Measurements from ENCODE around the gene CFAP100. TPM values are rescaled to one million over a fixed set of nuclear protein-coding genes. Genes with fewer than 3 reads are reported as not detected.

The CFAP100 gene
- total and polyA plus RNA-seq, 10 of the 15 experiments (the other 5 are each of a cell fraction or from before 2014, with no cell fraction given), result 0.04 to 0.27 TPM; not detected in 8

GRCh38 chr3:126392246-126392645 lies 2.5 kb upstream of the CFAP100 start:
- ChIA-PET RAD21 (ENCODE audit: unreplicated experiment) (interaction anchor here (1.0 to 1.4 kb wide), 2 partner anchors 83 to 258 kb away, joined by 3 to 4 read pairs; partner anchors contain the start of gene ZXDC), POLR2A (no interaction called here), CTCF (interaction anchor here (0.9 to 2.1 kb wide), 5 partner anchors 26 to 259 kb away, joined by 3 to 4 read pairs (median 4); no protein-coding TSS in a partner anchor), SMC1A (ENCODE audit: uncharacterized antibody, unreplicated experiment) (interaction anchor here (0.8 kb wide), 1 partner anchor 83 kb away, joined by 3 read pairs; the partner anchor contains the start of gene ZXDC)
- no peaks in the 10 kb centered on the region for H3K36me3 ChIP-seq (ENCODE audit: control insufficient read depth in 2 of 2, insufficient read depth in 2 of 2, low read length in 1 of 2)
- H3K27ac ChIP-seq (ENCODE audit: control insufficient read depth, insufficient read depth), result no peak overlapping the region
- FAIRE-seq (no peak), DNase-seq (ENCODE audit: low read depth, low spot score) (no peak), ATAC-seq (no peak)
- no peak overlapping the region for H2AFZ ChIP-seq (ENCODE audit: control insufficient read depth, low read depth, low read length)
- H3K9ac ChIP-seq (ENCODE audit: control insufficient read depth, insufficient read depth, low read length), result no peak overlapping the region
- intact Hi-C loops (cut with micrococcal nuclease; ENCODE audit: unreplicated experiment) (no loop called here), in situ Hi-C loops (cut with MboI) (loop anchor here (10.0 to 25.0 kb wide), 2 partner anchors 105 to 257 kb away; no protein-coding TSS in a partner anchor)
- no TSS peak for BruUV-seq (replicated peaks)
- H4K20me1 ChIP-seq (ENCODE audit: control insufficient read depth, insufficient read depth), result no peaks in the 10 kb centered on the region
- peaks cover 13% of the 10 kb centered on the region for H3K4me1 ChIP-seq (ENCODE audit: control insufficient read depth, insufficient read depth, low read length)
- H3K9me3 ChIP-seq (replicated peaks; ENCODE audit: control insufficient read depth, insufficient read depth, low read length), result no peaks in the 10 kb centered on the region
- H3K4me3 ChIP-seq, result no peak overlapping the region
- H3K4me2 ChIP-seq (ENCODE audit: control insufficient read depth, insufficient read depth), result no peak overlapping the region
- 47% methylated on average over 11 of the region's 12 CpGs for WGBS (ENCODE audit: insufficient coverage, insufficient replicate concordance, low lambda C conversion rate, missing lambda C conversion rate)
- H3K79me2 ChIP-seq (ENCODE audit: control insufficient read depth, insufficient read depth, low read length), result no peaks in the 10 kb centered on the region
- peaks cover 0 to 3% of the 10 kb centered on the region in 2 experiments; a peak in 2 of 4 replicates for H3K27me3 ChIP-seq (replicated peaks in 1 of 2; ENCODE audit: control insufficient read depth in 2 of 2, insufficient read depth in 2 of 2, low read length in 1 of 2)
- TF ChIP-seq TCF12 (IDR thresholded peaks at IDR 0.05; ENCODE audit: low read depth, low read length), result no peak
- TF ChIP-seq, protein P1, sequence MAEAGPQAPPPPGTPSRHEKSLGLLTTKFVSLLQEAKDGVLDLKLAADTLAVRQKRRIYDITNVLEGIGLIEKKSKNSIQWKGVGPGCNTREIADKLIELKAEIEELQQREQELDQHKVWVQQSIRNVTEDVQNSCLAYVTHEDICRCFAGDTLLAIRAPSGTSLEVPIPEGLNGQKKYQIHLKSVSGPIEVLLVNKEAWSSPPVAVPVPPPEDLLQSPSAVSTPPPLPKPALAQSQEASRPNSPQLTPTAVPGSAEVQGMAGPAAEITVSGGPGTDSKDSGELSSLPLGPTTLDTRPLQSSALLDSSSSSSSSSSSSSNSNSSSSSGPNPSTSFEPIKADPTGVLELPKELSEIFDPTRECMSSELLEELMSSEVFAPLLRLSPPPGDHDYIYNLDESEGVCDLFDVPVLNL (IDR thresholded peaks at IDR 0.05; ENCODE audit: low read depth, low read length), result no peak
- no peak for TF ChIP-seq BRCA1 (IDR thresholded peaks at IDR 0.05; ENCODE audit: low read depth, low read length)
- TF ChIP-seq NR2F1 (conservative IDR thresholded peaks at IDR 0.05), result no peak
- no peak for TF ChIP-seq SMARCA5 (IDR thresholded peaks at IDR 0.05)
- TF ChIP-seq RUNX3 (IDR thresholded peaks at IDR 0.05; ENCODE audit: low read length), result no peak
- no peak for TF ChIP-seq ZNF274 (IDR thresholded peaks at IDR 0.05; ENCODE audit: insufficient read depth, insufficient read length)
- no peak for TF ChIP-seq BCL3 (IDR thresholded peaks at IDR 0.05; ENCODE audit: borderline replicate concordance, insufficient read depth, low read depth, low read length, poor library complexity, severe bottlenecking)
- TF ChIP-seq, protein P2, sequence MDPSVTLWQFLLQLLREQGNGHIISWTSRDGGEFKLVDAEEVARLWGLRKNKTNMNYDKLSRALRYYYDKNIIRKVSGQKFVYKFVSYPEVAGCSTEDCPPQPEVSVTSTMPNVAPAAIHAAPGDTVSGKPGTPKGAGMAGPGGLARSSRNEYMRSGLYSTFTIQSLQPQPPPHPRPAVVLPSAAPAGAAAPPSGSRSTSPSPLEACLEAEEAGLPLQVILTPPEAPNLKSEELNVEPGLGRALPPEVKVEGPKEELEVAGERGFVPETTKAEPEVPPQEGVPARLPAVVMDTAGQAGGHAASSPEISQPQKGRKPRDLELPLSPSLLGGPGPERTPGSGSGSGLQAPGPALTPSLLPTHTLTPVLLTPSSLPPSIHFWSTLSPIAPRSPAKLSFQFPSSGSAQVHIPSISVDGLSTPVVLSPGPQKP (IDR thresholded peaks at IDR 0.05; ENCODE audit: low read depth, low read length), result no peak
- no peak for TF ChIP-seq MYB (IDR thresholded peaks at IDR 0.05; ENCODE audit: borderline replicate concordance, low read depth, low read length)
- TF ChIP-seq KAT2A (conservative IDR thresholded peaks at IDR 0.05; ENCODE audit: control insufficient read depth, low read depth, low read length), result no peak
- no peak for TF ChIP-seq CREM (IDR thresholded peaks at IDR 0.05; ENCODE audit: low read depth)
- no peak for TF ChIP-seq HDGF (IDR thresholded peaks at IDR 0.05)
- no peak for TF ChIP-seq ZBTB40 (IDR thresholded peaks at IDR 0.05; ENCODE audit: borderline replicate concordance)
- no peak for TF ChIP-seq JUNB (IDR thresholded peaks at IDR 0.05)
- TF ChIP-seq RB1 (IDR thresholded peaks at IDR 0.05; ENCODE audit: borderline replicate concordance), result no peak

All from GM12878 (cell line).